ENCODE measurements around the gene PUM1.

GRCh38 chr1:30916296-30916695 is 149.2 kb downstream of the PUM1 start:
- TF ChIP-seq CTCF (IDR thresholded peaks at IDR 0.05; ENCODE audit: poor library complexity) (no peak), EZH2 (IDR thresholded peaks at IDR 0.05; ENCODE audit: borderline replicate concordance) (no peak)
